Choroid plexus epithelial cell (primary cell): ENCODE measurements around the gene CCDC181.

ENCODE experiments used
- DNase-seq: peaks from one replicate; pipeline ENCODE4 v3.0.0-alpha.2; 2010; ENCODE audit warnings: low read depth
- H3K4me3 ChIP-seq: 2 replicates; pipeline ENCODE4 v1.5.1; 2011; ENCODE audit warnings: low read depth, mild to moderate bottlenecking, control low read depth, low read length, moderate library complexity
- CTCF ChIP-seq: conservative IDR thresholded peaks from 2 replicates; pipeline ENCODE4 v1.5.1; 2011; ENCODE audit warnings: low read depth, mild to moderate bottlenecking, control low read depth, inconsistent platforms, low read length, moderate library complexity

CCDC181 gene

DNA sequence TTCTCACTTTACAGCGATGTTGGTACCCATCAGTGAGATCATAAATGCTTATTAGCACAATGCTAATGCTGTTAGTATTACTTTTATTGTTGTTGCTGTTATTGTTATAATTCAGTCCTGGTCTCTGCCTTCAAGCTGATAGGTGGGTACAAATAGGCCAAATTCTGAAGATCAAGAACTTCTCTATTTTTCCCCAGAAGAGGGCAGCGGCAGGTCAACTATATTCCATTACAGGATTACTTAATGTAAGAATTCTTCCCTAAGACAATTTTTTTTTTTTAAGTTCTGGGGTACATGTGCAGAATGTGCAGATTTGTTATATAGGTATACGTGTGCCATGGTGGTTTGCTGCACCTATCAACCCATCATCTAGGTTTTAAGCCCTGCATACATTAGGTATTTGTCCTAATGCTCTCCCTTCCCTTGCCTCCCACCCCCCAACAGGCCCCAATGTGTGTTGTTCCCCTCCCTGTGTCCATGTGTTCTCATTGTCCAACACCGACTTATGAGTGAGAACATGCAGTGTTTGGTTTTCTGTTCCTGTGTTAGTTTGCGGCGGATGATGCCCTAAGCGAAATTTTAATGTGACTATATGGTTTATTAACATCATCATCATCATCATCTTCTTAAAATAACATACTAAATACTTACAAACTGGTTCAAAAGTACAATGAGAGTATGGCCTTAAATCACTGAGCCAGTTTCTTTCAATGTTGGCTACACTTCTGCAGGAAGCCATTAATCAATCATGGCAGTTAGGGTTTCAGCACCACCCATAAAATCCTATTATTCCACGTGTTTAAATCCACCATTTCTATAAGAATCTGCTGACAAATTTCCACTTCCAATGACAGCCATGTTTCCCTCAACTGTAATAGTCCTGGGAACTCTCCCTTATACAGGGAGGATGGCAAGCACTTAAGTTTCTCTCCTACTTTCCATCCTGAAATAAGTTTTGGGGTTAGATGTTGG, 39.3 kb upstream of the CCDC181 start:
- no peak overlapping the region for H3K4me3 ChIP-seq
- TF ChIP-seq CTCF, result peak; percentile 49
- peak; percentile 70 for DNase-seq

DNA sequence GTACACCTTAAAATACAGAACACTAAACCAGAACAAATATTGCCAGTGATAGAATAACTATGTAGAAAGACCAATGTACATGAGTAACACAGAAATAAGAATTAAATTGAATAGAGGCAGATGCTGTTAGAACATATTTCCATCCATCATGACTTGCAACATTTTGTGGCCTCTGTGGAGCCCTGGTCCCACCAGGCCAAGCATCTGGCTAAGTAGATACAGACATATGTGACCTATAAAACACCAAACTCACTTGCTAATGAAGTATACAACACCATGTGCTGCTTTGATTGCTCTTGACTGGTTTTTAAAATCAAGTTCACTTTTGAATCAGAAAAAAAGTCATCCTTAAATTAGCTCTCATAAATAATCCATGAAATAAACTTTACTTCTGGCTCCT, 38.0 kb upstream of the CCDC181 start:
- TF ChIP-seq CTCF, result no peak
- no peak overlapping the region for H3K4me3 ChIP-seq
- DNase-seq, result no peak

DNA sequence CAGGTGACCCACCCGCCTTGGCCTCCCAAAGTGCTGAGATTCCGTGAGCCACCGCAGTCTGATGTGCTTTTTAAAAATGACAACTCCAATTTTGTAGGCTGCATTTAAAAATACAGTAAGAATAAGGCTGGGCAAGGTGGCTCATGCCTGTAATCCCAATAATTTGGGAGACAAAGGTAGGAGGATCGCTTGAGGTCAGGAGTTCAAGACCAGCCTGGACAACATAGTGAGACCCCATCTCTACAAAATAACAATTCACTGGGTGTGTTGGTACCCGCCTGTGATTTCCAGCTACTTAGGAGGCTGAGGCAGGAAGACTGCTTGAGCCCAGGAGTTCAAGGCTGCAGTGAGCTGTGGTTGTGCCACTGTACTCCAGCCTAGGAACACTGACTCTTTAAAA, 35.1 kb upstream of the CCDC181 start:
- DNase-seq, result no peak
- H3K4me3 ChIP-seq, result no peak overlapping the region
- no peak for TF ChIP-seq CTCF

- no peak for TF ChIP-seq CTCF
- no peak for DNase-seq
- no peak overlapping the region for H3K4me3 ChIP-seq
These were observed 34.2 kb upstream of the CCDC181 start for GRCh38 chr1:169461390-169462000.

GRCh38 chr1:169460191-169460833, 33.0 kb upstream of the CCDC181 start:
- no peak for TF ChIP-seq CTCF
- peak overlapping the region; percentile 59 for H3K4me3 ChIP-seq
- peak; percentile 54 for DNase-seq

DNA sequence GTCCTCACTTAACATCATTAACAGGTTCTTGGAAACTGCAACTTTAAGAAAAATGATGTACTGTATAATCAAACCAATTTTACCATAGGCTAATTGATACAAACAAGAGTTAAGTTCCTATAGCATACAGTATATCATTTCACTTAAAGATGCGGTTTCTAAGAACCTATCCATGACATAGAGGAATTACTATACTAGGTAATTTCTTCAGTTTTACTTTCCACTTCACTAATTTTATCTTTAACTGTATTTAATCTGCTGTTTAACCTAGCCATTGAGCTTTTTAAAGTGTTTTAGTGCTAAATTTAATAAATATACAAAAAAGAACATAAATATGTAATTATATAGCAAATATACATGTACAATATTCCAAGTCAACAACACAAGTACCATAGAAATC, 30.2 kb upstream of the CCDC181 start:
- H3K4me3 ChIP-seq, result no peak overlapping the region
- no peak for TF ChIP-seq CTCF
- DNase-seq, result no peak
